Testis (tissue), 2 donors: ENCODE data around the gene COL4A4.

Source experiments
- POLR2A ChIP-seq: fragments of 450-650 bp; IDR thresholded peaks from one replicate; pipeline ENCODE4 v1.6.1; 2017; ENCODE audit warnings: antibody characterized with exemption, mild to moderate bottlenecking, moderate library complexity
- TF ChIP-seq, protein P1 (sequence below), 3 experiments: fragments of 450-650 bp in 2 of 3; fragments of 200-600 bp in 1 of 3; sonication (generic) in 1 of 3; IDR thresholded peaks; one replicate each; pipeline ENCODE4 v1.5.1; 2016 to 2019; ENCODE audit warnings: antibody characterized with exemption in 3 of 3, mild to moderate bottlenecking in 2 of 3, moderate library complexity in 1 of 3

DNA sequence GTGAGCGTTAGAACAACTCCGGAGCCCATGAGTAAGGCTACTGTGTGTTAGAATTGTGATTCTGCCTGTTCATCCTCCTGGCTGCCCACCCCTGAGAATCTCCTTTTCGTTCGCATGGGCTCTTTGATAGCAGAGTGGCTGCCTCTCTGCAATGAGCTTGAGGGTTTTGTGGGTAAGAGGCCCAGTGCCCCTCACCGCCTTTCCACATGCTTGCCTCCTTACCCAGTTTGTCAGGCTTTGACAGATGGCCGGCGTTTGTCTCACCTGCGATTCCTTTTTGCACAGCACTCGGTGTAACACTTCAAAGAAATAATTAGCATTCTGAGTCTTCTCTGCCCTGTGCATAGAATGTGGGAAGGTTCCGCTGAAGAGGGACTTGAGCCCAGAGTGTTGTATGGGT lies 190.2 kb downstream of the COL4A4 start:
- TF ChIP-seq, protein P1, sequence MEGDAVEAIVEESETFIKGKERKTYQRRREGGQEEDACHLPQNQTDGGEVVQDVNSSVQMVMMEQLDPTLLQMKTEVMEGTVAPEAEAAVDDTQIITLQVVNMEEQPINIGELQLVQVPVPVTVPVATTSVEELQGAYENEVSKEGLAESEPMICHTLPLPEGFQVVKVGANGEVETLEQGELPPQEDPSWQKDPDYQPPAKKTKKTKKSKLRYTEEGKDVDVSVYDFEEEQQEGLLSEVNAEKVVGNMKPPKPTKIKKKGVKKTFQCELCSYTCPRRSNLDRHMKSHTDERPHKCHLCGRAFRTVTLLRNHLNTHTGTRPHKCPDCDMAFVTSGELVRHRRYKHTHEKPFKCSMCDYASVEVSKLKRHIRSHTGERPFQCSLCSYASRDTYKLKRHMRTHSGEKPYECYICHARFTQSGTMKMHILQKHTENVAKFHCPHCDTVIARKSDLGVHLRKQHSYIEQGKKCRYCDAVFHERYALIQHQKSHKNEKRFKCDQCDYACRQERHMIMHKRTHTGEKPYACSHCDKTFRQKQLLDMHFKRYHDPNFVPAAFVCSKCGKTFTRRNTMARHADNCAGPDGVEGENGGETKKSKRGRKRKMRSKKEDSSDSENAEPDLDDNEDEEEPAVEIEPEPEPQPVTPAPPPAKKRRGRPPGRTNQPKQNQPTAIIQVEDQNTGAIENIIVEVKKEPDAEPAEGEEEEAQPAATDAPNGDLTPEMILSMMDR (IDR thresholded peaks at IDR 0.05): no peak
- TF ChIP-seq POLR2A: no peak
